ENCODE data around the gene S100B. TPM values are rescaled to one million over a fixed set of nuclear protein-coding genes. Genes with fewer than 3 reads are reported as not detected.

Gene S100B
- total and polyA plus RNA-seq, 2 of the 13 experiments (the other 11 are each of a cell fraction or from before 2014, with no cell fraction given): not detected

- TF ChIP-seq, protein P1, sequence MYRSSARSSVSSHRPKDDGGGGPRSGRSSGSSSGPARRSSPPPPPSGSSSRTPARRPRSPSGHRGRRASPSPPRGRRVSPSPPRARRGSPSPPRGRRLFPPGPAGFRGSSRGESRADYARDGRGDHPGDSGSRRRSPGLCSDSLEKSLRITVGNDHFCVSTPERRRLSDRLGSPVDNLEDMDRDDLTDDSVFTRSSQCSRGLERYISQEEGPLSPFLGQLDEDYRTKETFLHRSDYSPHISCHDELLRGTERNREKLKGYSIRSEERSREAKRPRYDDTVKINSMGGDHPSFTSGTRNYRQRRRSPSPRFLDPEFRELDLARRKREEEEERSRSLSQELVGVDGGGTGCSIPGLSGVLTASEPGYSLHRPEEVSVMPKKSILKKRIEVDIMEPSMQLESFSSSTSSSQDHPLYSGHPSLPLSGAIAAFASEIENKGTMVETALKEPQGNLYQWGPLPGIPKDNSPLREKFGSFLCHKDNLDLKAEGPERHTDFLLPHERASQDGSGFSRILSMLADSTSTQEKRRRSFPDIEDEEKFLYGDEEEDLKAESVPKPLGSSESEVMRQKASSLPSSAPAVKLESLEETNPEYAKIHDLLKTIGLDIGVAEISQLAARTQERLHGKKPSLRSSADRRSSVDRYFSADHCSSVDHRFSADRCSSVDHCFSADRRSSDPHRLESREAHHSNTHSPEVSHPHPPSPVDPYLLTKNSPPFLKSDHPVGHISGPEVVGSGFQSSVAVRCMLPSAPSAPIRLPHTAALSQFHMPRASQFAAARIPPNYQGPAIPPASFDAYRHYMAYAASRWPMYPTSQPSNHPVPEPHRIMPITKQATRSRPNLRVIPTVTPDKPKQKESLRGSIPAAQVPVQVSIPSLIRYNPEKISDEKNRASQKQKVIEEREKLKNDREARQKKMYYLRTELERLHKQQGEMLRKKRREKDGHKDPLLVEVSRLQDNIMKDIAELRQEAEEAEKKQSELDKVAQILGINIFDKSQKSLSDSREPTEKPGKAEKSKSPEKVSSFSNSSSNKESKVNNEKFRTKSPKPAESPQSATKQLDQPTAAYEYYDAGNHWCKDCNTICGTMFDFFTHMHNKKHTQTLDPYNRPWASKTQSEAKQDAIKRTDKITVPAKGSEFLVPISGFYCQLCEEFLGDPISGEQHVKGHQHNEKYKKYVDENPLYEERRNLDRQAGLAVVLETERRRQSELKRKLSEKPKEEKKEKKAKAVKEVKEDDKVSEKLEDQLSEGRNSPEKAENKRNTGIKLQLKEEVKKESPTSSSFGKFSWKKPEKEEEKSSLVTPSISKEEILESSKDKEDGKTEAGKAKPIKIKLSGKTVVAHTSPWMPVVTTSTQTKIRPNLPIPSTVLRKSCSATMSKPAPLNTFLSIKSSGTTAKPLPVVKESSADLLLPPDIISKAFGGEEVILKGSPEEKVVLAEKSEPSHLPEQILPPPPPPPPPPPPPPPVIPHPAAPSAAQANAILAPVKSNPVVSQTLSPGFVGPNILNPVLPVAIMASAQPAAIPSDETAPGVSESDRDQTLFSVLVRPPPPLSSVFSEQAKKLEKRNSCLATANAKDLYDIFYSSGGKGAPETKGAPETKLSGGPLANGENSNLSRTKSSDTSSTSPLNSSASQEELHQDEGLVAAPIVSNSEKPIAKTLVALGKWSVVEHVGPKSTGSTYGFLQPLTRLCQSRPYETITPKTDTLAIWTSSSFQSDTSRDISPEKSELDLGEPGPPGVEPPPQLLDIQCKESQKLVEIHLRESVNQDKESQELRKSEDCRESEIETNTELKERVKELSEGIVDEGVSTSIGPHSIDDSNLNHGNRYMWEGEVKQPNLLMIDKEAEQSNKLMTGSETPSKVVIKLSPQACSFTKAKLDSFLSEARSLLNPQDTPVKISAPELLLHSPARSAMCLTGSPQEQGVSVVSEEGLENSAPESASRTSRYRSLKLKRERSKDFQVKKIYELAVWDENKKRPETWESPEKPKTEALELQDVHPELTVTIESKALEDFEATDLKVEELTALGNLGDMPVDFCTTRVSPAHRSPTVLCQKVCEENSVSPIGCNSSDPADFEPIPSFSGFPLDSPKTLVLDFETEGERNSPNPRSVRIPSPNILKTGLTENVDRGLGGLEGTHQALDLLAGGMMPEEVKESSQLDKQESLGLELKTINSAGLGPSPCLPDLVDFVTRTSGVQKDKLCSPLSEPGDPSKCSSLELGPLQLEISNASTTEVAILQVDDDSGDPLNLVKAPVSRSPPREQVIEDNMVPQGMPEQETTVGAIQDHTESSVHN (CRISPR knock-in tag; IDR thresholded peaks at IDR 0.05): no peak
- TF ChIP-seq ZNF800 (CRISPR knock-in tag; IDR thresholded peaks at IDR 0.05): no peak
- no peak for TF ChIP-seq ZNF781 (CRISPR knock-in tag; IDR thresholded peaks at IDR 0.05; ENCODE audit: borderline replicate concordance, not compliant biosample characterization)
- no peak for TF ChIP-seq ZNF577 (CRISPR knock-in tag; IDR thresholded peaks at IDR 0.05; ENCODE audit: borderline replicate concordance, low read depth)
- no peak for TF ChIP-seq SP1 (IDR thresholded peaks at IDR 0.05)
- no peak for TF ChIP-seq SP1 (CRISPR knock-in tag; IDR thresholded peaks at IDR 0.05)
Measured at GRCh38 chr21:46594276-46594675, 10.6 kb downstream of the S100B start (continued).

Measured in HepG2 (cell line).